ENCODE results near the gene PLAGL1. TPM values are rescaled to one million over a fixed set of nuclear protein-coding genes. Genes with fewer than 3 reads are reported as not detected.
A peak's percentile ranks its signal among the peaks of the same experiment; 100 is the strongest.

The PLAGL1 gene
- total and polyA plus RNA-seq, 12 donors, result 5.4 to 24.6 (median 12.5) TPM

DNA sequence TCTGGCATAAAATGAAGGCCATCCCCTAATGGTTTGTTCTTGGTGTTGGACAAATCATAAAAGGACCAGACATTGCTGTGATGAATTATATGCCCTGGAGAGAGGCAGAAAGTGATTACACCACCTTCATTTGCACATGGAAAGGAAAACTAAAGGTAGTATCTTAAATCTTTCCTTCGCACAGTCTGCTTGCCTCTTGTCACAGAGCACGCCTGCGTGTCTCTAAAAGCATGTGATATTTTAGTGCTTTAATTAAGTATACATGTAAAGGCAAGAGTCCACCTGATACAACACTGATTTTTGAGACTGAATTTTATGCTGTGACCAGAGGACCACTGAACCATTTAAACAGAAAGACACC, 28.8 kb upstream of the PLAGL1 start:
- no peaks in the 10 kb centered on the region for H3K36me3 ChIP-seq
- DNase-seq (no peak), ATAC-seq (no peak)
- H3K4me3 ChIP-seq, result peak overlapping the region in 5 of 10 donors; percentile 7 to 50 (median 38)
- peak overlapping the region in 4 of 10 donors; percentile 2 to 88 (median 25) for H3K27ac ChIP-seq
- peaks cover 0 to 11% (median 0%) of the 10 kb centered on the region in 11 donors for H3K9me3 ChIP-seq
- TF ChIP-seq, protein P1, sequence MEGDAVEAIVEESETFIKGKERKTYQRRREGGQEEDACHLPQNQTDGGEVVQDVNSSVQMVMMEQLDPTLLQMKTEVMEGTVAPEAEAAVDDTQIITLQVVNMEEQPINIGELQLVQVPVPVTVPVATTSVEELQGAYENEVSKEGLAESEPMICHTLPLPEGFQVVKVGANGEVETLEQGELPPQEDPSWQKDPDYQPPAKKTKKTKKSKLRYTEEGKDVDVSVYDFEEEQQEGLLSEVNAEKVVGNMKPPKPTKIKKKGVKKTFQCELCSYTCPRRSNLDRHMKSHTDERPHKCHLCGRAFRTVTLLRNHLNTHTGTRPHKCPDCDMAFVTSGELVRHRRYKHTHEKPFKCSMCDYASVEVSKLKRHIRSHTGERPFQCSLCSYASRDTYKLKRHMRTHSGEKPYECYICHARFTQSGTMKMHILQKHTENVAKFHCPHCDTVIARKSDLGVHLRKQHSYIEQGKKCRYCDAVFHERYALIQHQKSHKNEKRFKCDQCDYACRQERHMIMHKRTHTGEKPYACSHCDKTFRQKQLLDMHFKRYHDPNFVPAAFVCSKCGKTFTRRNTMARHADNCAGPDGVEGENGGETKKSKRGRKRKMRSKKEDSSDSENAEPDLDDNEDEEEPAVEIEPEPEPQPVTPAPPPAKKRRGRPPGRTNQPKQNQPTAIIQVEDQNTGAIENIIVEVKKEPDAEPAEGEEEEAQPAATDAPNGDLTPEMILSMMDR (IDR thresholded peaks at IDR 0.05), result no peak
- WGBS, 2 donors, result 88 to 89% methylated on average over 3 of the region's 3 CpGs
- intact Hi-C loops (cut with DNase I), result no loop called here
- no peaks in the 10 kb centered on the region for H3K27me3 ChIP-seq
- peaks cover 0 to 22% (median 0%) of the 10 kb centered on the region in 9 donors for H3K4me1 ChIP-seq

DNA sequence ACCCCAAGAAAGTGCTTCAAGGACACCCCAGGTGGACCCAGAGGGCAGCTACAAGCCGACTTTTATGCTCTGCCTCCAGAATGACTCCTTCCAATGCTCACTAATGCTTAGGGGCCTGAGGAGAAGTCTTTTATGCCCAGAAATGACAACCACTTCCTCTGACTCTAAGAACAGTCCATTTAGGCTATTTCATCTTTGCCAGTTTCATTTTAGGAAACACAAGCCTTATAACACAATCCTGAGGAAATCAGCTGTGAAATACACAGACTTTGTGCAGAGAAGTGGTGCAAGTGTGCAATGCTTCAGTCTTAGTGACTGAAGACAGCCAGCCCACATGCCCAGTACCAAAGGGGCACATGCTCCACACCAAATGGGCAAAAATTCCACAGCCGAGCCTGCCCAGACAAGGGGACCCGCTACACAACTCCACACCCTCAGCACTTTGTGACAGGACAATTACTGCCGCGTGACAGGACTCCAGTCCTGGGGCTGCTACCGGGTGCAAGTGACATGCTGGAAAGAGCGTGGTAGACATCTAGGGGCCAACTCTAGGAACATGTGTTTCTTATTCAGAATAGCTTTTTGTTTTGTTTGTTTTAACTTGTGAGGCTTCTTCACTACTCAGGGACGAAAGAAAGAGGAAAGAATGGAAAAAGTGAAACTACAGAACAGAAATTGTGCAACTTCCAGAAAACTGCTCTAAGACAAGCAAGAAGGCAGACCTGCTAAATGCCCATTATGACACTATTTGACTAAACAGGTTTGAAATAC, 28.2 kb upstream of the PLAGL1 start:
- peaks cover 0 to 9% (median 0%) of the 10 kb centered on the region in 11 donors for H3K9me3 ChIP-seq
- WGBS, 2 donors, result 37 to 42% methylated on average over 8 of the region's 8 CpGs
- TF ChIP-seq, protein P1 (IDR thresholded peaks at IDR 0.05), result peak in 1 of 9 donors; percentile 22
- H3K27ac ChIP-seq, result peak overlapping the region in 5 of 10 donors; percentile 2 to 88 (median 26)
- H3K36me3 ChIP-seq, result no peaks in the 10 kb centered on the region
- no peak for DNase-seq
- intact Hi-C loops (cut with DNase I), result no loop called here
- peaks cover 0 to 22% (median 0%) of the 10 kb centered on the region in 9 donors for H3K4me1 ChIP-seq
- peak in 7 of 8 donors; percentile 22 to 61 (median 52) for ATAC-seq
- H3K4me3 ChIP-seq, result peak overlapping the region in 9 of 10 donors; percentile 2 to 50 (median 35)
- no peaks in the 10 kb centered on the region for H3K27me3 ChIP-seq

DNA sequence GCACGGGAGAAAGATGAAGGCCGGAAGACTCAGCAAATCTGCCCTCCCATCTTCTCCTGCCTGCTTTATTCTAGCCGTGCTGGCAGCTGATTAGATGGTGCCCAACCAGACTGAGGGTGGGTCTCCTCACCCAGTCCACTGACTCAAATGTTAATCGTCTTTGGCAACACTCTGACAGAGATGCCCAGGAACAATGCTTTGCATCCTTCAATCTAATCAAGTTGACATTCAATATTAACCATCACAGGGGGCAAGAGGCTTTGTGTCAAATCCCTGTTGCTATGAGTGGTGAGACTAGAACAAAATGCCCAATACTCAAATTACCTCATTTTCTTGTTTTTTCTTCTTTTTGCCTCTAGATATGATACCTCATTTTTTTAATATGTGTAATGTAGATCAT, 27.4 kb upstream of the PLAGL1 start:
- no peaks in the 10 kb centered on the region for H3K27me3 ChIP-seq

More for the DNA sequence above, 27.4 kb upstream of the PLAGL1 start:
- ATAC-seq, result no peak
- DNase-seq, result no peak
- intact Hi-C loops (cut with DNase I), result no loop called here
- Histone ChIP-seq H3K4me3 (no peak overlapping the region), H3K36me3 (no peaks in the 10 kb centered on the region), H3K4me1 (peaks cover 0 to 22% (median 0%) of the 10 kb centered on the region in 9 donors), H3K27ac (peak overlapping the region in 1 of 10 donors; percentile 88), H3K9me3 (peaks cover 0 to 9% (median 0%) of the 10 kb centered on the region in 11 donors)
- 86 to 94% methylated on average over 4 of the region's 4 CpGs for WGBS, 2 donors
- TF ChIP-seq, protein P1 (IDR thresholded peaks at IDR 0.05), result no peak

Measured in heart right ventricle (tissue), 16 donors.